ENCODE data around the gene PARP6.

Gene PARP6

DNA sequence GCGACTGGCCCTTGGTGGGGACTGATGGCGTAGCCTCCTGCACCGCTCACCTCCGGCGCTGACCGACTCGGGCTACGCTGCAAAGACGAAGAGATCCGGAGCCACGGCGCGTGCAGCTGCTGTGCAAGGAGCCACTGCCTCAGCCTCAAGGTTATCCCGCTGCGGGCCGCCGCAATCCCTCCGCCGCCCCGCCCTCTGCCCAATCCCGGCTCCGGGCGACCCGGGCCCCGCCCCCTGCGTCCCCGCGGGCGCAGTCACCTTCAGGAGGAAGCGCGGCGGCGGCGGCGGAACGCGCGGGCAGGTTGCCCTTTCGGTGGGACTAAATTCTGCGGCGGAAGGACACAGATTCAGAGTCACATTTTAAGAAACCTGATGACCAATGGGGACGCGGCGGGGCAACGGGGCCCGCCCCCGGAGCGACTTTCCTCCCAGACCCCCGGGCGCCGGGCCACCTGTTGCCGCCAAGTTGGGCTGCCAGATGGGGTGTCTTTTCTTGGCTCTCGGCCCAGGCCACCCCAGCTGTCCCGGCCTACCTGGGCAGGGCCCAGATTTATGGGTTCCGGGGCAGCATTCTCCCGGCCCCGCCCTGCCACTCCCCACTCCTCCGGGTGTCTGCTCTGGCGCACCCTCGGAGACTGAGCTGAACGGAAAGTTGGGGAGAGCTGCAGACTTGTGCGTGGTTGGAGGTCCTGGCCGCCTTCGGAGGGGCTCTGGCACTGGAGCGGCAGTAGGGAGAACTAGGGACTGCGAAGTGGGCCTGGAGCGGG is 41.1 kb downstream of the PARP6 start, which contains the start of gene PKM:
TSS of gene PKM (minus strand) at position 125 of the 767 bp plus-strand sequence. CDS start 12,093 bp downstream, outside the sequence.
- DNase-seq: peak; percentile 88

DNA sequence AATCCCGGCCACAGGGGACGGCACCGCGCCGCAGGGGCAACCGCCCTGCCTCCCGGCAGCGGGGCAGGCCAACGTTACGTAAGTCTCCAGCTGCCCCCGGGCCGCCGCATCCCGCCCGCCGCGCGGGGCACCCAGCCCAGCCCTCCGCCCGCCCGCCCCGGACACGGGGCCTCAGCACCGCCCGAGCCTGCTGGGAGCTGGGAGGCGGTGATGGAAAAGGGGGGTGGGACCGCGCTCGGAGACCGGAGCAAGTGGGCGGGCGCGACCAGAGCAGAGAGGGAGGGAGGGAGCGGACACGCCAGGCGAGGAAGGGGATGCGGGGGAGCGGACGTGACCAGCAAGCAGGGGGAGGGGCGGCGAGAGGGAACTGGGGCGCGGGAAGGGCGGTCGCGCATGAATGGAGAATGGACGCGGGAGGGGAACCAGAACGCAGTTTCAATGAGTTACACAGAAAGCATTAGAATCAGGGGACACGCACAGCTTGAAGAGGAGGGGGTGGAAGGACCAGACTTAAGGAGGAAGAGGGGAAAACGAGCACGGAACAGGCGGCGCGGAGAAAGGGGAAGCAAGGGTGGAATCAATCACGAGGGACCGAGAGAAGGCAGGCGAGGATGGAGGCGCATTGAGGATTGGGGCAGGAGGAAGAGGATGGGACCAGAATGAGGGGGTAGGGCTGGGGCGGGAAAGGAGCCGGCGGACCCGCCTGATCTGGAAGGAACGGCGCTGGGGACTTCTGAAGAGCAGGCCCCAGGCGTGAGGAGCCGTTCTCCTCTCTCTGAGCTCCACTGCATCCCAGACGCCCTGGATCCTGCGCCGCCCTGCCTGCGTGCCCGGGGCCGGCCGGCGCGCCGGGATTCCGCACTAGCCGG is 41.9 kb downstream of the PARP6 start:
- DNase-seq: peak; percentile 50

DNA sequence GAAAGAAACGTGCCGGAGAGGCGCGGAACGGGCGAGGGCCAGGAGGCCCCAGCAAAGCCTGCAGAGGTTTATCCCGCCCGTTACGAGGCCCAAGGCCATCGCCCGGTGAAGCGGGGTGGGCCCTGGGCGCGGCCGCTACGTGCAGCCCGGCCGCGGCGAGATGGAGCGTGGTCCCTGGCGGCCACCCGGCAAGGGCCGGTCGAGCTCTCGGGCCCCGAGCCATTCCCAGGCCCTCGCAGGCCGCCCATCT is 42.5 kb downstream of the PARP6 start:
- DNase-seq: no peak

DNA sequence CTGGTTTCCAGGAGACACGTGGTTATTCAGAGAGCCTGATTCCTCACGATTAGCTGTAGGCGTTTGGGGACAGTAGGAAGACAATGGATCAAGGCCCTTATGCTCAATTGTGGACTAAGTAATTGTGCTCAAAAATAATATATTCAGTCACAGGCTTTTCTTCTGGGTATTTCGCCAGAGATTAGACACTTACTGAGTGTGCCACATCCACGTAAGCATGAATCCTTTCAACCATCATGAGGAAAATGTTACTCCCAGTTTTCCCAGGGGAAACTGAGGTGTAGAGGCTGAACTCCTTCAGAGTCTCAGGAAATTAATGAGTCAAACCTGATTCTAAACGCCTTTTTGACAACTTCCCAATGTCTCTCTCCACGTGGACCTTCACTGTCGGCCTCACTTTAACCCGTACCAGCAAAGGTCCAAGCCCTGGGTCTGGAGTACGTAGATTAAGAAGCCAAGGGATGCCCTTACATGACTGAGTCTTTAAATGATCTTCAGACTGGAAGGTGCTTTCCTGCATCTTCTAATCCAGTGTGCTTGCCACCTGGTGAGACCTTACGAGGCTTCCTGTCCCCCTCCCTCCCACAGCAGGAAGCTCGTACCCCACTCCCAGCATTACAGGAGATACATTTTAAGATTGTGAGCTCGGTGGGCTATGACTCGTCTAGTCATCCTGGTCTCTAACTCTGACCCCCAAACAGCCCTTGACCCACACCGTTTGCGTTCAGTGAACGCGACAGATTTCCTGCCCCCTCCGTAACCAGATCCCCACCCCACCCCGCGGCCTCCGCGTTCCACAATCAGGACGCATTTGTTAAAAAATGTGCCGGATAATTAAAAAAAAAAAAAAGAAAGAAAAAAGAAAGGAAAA is 43.0 kb downstream of the PARP6 start:
- DNase-seq: peak; percentile 19

DNA sequence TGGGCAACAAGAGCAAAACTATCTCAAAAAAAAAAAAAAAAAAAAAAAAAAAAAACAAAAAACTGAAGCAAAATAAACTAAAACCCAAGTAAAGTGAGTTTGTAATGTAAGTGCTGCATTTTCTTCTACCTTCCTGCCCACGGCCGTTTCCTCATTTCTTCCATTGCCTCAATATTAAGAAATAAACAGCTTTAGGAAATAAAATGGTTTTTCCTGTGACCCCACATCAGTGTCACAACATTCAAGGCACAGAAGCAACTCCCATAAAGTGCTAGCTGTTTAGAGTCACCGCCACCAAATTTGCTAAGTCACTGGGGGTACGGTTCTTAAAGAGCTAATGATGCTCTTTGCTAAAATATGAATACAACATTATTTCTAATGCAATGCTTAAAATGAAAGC is 44.6 kb downstream of the PARP6 start:
- no peak for DNase-seq

DNA sequence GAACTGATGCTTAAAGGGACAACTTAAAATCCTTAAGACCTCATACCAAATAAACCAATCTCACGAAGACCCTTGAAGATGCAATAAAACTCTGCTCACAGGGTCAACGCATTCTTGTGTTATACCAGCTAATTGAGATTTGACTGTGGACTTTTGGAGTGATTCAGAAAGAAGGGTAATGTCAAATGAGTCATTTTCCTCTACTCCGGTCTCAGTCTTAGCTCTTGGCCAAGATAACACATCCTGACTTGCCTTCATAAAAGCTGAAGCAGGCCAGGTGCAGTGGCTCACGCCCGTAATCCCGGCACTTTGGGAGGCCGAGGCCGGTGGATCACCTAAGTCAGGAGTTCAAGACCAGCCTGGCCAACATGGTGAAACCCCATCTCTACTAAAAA is 45.2 kb downstream of the PARP6 start:
- no peak for DNase-seq

DNA sequence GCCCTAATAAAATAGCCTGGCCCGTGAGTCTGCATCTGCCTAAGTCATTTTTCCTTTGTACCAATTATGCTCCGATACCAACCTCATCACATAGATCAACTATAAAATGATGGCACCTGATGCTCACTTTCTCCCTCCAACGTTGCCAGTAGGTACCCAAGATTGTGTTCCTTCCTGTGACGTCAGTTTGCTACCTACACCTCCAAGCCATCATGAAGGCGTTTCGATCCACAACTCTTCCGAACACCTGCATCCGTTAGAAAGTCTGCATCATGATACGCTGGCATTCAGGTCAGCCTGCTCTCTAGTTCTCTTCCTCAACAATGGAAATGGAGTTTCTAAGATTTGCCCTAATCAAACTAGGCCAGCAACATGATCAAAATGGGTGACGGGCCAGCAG is 49.1 kb downstream of the PARP6 start:
- DNase-seq: no peak

DNA sequence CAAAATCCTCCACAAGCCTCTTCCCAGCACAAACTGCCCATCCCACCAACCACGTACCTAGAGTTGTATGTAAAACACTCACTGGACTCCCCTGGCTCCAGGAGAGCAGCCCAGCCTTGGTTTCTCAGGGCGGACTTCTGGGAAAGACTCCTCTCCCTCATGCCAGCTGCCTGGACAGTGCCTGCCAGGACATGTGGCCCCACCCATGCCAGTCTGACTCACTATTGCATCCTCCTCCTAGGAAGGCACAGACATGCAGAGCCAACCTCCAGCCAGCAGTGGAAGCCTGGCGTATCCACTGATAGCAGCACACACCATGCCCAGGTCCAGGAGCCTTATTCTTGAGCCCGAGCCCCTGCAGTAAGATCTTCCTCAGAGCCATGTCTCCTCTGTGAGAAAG is 50.0 kb downstream of the PARP6 start:
- DNase-seq: no peak

DNA sequence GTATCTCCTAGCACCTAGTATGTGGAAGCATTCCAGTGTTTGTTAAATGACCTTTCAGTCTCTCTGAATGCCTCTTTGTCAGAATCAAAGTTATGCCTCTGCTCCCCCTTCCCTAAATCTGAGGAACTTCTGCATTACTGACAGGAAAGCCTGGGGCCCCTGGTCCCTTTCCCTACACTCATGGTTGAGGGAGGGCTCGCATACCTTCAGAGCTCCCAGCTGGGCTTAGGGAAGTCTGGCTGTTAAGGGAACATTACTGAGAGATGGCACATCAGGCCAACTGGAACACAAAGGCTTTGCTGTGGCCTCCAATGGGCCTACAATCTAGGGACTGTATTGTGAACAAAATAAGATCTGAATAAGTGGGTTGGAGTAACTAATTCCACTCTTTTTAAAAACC is 51.7 kb downstream of the PARP6 start:
- DNase-seq: no peak

DNA sequence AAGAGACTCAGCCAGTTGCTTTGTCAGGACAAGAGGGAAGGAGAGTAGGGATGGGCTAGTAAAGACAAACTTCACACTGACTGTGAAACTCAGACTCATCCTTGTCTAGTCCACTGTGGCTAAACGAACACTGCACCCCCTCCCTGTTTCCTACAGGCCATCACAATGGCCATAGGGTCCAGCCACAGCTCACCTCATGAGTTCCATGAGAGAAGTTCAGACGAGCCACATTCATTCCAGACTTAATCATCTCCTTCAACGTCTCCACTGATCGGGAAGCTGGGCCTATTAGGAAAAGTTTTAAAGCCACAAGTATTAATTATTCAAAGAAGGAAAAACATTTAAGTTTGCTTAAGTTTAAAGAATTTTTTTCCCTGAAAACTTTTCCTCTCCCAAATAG is 55.1 kb downstream of the PARP6 start:
- no peak for DNase-seq

DNA sequence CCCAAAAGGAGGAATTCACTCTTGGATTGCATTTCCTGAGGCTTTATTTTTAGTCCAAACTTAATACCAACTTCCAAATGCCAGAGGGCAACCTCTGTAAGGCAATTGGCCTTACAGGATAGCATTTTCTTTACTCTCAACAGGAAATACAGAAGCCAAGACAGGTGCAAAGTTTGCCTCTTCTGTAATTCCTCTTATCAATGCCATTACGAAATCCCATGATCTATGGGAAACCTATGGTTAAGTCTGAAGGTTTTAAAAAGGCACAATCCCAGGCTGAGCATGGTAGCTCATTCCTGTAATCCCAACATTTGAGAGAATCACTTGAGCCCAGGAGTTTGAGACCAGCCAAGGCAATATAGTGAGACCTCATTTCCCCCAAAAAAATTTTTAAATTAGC is 56.3 kb downstream of the PARP6 start:
- no peak for DNase-seq

DNA sequence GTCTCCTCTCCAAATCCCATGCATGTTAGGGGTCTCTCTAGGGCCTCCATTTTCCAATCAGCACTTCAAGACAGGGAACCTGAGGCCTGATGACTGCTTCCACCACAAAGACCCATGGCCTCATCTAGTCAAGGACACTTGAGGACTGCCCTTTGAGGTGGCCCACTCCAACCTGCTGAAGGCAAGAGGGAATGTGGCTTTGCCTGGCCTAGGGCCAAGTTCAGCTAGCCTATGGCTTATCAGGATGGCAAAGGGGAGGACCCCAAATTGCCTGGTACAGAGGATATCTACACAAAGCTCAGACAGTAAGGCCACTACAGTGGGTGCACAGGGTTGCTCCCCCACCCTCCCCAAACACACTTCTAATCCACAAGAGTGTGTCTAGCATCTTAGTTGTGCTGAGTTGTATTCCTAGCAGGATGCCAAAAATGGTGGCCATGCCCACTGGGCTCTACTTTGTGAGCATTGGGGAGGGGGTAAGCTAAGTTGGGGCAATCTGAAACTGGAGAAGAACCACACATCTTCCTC is 64.7 kb downstream of the PARP6 start:
- DNase-seq: no peak

DNA sequence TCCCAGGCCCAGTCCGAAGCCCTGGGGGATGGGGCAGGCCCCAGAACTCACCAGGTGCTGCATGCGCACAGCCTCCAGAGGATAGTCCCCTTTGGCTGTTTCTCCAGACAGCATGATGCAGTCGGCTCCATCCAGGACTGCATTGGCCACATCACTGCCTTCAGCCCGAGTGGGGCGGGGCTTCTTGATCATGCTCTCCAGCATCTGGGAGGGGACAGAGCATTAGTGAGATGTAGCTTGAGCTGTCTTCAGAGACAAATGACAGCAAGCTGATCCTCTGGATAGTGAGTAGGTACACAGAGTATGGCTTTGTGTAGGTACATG is 65.7 kb downstream of the PARP6 start:
- no peak for DNase-seq

DNA sequence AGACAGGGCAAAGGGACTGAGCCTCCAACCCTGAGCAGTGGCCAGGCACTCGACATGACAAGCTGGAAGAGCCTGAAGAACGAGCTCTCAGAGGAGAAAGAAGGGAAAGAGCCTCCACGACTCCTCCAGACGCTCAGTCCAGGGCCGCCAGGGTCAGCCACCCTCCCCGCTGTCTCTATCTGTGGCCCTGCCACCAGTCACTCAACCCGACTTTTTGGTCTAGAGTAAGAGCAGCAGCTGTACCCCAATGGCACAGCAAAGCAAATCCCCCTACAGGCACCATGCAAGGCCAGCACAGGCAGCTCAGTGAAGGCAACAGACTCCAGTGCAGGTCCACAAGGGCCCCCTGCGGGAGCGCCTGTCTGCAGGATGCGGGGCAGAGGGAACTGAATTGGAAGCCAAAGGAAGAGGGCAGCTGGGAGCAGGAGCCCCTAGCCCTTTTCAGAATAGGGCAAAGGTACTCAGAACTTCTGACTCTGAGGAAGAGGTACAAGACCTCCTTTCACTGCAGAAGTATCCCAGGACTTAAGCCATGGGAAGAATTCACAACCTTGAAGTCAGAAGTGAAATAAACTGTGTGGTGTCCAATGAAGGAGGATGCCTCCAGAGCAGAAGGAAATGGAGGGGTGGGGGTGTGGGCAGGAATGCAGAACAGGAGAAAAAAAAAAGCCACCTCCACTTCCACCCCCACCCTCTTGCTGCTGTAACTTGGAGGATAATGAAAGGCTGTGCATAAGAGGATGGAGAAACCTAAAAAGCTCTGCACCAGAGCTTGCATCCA is 66.3 kb downstream of the PARP6 start:
- DNase-seq: no peak

DNA sequence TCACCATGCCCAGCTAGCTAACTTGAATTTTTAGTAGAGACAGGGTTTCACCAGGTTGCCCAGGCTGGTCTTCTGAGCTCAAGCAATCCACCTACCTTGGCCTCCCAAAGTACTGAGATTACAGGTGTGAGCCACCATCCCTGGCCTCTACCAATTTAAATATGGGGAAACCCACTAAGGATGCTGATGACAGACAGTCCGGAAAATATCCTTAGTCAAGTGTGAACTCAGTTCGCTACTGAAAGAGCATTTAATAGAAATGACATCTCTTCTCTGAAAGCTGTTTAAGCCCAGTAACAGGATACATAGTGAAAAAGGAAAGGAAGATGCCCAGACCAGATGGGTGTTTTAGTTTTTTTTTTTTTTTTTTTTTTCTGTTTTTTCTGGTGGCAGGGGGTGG is 67.1 kb downstream of the PARP6 start:
- no peak for DNase-seq

DNA sequence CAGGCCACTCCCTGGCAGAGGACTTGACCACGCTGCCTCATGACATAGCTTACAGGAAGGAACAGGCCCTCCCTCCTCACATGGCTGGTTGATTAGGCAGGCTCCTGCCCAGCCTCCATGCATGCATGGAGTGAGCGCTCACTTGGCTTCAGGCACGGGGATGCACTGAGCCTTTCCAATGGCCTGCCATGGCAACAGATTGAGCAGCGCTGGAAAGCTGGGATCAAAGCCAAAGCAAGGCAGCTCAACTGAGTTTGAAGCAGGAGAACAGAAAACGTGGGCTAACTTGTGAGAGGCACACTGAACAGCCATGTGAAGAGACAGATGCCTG is 68.9 kb downstream of the PARP6 start:
- no peak for DNase-seq

DNA sequence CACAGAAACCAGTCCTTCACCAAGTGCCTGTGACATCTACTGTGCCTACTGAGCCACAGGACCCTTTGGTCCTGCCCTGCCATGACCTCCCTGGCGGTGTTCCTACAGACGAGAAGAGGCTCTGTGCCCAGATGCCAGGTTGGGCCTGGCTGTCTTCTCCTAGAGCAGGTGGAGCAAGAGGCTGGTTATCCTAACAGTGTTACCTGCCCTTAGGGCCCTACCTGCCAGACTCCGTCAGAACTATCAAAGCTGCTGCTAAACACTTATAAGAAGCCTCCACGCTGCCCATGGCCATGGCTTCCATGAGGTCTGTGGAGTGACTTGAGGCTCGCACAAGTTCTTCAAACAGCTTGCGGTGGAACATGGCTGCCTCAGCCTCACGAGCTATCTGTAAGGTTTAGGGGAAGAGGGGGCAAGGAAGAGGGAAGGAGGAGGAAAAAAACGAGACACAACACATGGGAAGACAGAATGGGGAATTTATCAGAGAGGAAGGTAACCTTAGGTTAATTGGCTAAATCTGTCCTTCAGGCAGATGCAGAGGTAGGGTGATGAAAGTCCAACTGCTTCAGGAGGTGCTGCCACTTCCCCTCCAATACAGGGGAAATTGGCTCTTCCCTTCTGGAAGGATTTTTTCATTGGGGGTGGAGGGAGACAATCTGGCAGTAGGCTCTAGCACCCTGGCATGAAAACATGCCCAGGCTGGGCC is 69.4 kb downstream of the PARP6 start:
- DNase-seq: no peak

DNA sequence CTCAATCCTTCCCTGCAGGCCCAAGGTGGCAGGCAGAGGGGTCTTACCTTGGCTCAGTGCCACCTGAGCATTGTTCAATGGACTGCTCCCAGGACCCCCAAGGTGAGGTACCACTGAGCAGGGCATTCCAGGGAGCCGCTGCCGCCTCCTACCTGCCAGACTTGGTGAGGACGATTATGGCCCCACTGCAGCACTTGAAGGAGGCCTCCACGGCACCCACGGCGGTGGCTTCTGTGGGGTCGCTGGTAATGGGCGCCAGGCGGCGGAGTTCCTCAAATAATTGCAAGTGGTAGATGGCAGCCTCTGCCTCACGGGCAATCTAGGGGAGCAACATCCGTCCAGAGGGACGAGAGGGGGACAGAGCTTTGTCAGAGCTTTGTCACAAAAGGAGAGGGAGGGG is 70.1 kb downstream of the PARP6 start:
- no peak for DNase-seq

DNA sequence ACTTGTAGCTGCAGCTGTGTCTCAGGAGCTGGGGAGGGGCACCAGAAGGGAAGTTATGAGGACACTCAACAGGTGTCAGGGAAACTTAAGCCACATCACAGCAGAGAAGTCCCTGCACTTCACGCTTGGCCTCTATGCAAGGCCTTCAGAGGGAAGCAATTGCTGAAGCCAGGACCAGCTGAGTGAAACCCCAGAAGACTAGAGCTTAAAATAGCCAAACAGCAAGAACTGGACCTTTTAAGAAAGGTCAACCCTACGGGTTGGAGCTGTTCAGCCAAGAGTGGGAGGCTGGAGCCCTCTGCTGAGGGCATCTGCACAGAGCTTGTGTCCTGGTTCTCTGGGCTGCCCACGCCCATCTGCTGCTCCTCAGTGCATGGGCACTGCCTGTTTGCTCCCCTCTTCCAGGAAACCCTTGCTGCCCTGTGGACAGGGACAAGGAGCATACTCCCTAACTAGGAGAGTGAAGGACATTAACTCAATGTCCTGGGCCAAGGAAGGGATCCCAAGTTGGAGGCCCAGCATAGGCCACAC is 70.9 kb downstream of the PARP6 start:
- DNase-seq: no peak

DNA sequence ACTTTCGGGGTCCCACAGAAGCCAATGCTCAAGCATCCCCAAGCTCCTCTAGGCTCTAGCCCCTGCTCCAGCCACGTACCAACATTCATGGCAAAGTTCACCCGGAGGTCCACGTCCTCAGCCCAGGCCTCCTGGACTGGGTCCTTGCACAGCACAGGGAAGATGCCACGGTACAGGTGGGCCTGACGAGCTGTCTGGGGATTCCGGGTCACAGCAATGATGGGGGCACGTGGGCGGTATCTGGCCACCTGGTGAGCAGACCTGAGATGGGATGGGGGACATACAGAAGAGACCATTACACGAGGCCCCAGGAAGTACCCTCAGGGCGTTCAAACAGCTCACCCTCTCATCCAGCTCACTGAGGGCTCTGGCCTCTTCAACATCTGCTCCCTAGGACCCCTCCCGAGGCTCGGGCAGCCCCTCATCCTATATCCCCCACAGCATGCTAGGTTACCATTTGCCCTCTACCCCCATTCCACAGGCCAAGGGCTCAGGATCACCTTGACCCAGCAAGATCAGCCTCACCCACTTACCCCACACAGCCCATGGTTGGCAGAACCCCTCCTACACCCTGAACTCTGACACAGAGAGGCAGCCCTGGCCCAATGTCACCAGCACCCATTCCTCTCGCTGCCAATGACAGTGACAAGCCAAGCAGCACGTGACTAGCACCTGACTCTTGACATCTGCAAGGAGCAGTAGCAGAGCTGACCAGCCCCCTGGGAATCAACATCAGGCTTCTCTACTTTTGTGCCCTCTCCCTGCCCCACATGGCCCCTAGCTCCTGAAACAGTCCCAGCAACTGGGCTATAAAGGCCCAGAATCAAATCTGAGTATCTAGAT is 71.7 kb downstream of the PARP6 start:
- no peak for DNase-seq

DNA sequence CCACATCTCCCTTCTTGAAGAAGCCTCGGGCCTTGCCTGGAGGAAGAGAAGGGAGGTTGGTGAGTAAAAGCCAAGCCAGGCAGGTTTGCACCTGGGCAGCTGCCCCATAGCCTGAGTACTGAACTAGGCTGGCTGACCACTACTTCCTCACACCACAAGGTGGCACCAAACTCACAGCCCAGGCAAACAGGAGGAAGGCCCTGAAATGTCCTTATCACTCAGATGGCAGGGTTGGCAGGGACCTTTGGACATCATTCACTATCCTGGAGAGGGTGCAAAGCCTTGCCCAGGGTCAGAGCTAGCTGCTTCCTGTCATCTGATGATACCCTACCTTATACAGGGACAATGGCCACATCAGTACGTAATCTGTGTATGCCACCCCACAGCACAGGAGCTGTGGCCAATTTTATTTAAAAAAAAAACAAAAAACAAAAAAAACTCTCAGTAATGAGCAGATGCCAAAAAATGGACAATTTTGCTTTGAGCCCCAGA is 72.6 kb downstream of the PARP6 start:
- DNase-seq: peak; percentile 75
